Astrocyte of the cerebellum (primary cell): ENCODE measurements around the gene ARID4B.

Experiments used
- DNase-seq: peaks from one replicate; pipeline ENCODE4 v3.0.0-alpha.2; 2011; ENCODE audit warnings: low read depth
- H3K4me3 ChIP-seq: 2 replicates; pipeline ENCODE4 v1.5.1; 2011; ENCODE audit warnings: mild to moderate bottlenecking, low read depth, low read length, moderate library complexity
- CTCF ChIP-seq: IDR thresholded peaks from 2 replicates; pipeline ENCODE4 v1.5.1; 2012; ENCODE audit warnings: low read length, low read depth, moderate library complexity, mild to moderate bottlenecking; ENCODE audit errors: missing control alignments
- in situ Hi-C: cut with HindIII; loops from 2 replicates; pipeline ENCODE4 v1.10.0; 2017; ENCODE audit warnings: low sequenced_read_pairs

ARID4B gene

GRCh38 chr1:235298758-235299157, 29.2 kb downstream of the ARID4B start:
- no peak for TF ChIP-seq CTCF
- no peak for DNase-seq
- no peak overlapping the region for H3K4me3 ChIP-seq
- in situ Hi-C loops = no loop called here

- TF ChIP-seq CTCF = no peak
- H3K4me3 ChIP-seq = no peak overlapping the region
- in situ Hi-C loops = no loop called here
- peak; percentile 74 for DNase-seq
Measured at GRCh38 chr1:235297579-235297978, 30.4 kb downstream of the ARID4B start.

- in situ Hi-C loops = no loop called here
- no peak for DNase-seq
- H3K4me3 ChIP-seq = no peak overlapping the region
- TF ChIP-seq CTCF = no peak
Measured at GRCh38 chr1:235296729-235297128, 31.2 kb downstream of the ARID4B start.

GRCh38 chr1:235295902-235296350, 32.1 kb downstream of the ARID4B start:
- peak; percentile 95 for DNase-seq
- in situ Hi-C loops = no loop called here
- H3K4me3 ChIP-seq = no peak overlapping the region
- no peak for TF ChIP-seq CTCF

- no peak for DNase-seq
- in situ Hi-C loops = no loop called here
- no peak for TF ChIP-seq CTCF
Measured at GRCh38 chr1:235293322-235293942, 34.5 kb downstream of the ARID4B start.

GRCh38 chr1:235292790-235293189, 35.2 kb downstream of the ARID4B start:
- no peak for TF ChIP-seq CTCF
- in situ Hi-C loops = no loop called here
- DNase-seq = no peak
- H3K4me3 ChIP-seq = no peak overlapping the region

More at GRCh38 chr1:235293322-235293942, 34.5 kb downstream of the ARID4B start:
- no peak overlapping the region for H3K4me3 ChIP-seq
